DMS114 treated with DMSO at 0.1 percent for 48 hours (cell line): ENCODE results near the gene MLLT11.
A peak's percentile ranks its signal among the peaks of the same experiment; 100 is the strongest.
"Not testable (repeated sequence)": the region's sequence is repeated elsewhere in the genome, so short reads cannot be mapped to it uniquely, and the experiment has no call there.

Experiments
- DNase-seq: peaks from one replicate; lab custom pipeline; 2025; ENCODE audit not compliant: unreplicated experiment; lab: John Stamatoyannopoulos, UW

Gene MLLT11

GRCh38 chr1:151055581-151055980 is 4.6 kb upstream of the MLLT11 start:
- no peak for DNase-seq

GRCh38 chr1:151056149-151056548 is 4.0 kb upstream of the MLLT11 start:
- DNase-seq = no peak

- no peak for DNase-seq
Measured at GRCh38 chr1:151058692-151059091, 1.5 kb upstream of the MLLT11 start.

GRCh38 chr1:151059109-151060006 is 839 bp upstream of the MLLT11 start, which contains the start of gene CDC42SE1:
Gene CDC42SE1 (minus strand): TSS chr1:151059622. CDS start chr1:151055730, 3,892 bp downstream.
- DNase-seq = peak; percentile 85

- no peak for DNase-seq
Measured at GRCh38 chr1:151060657-151061421, 642 bp downstream of the MLLT11 start.

- no peak for DNase-seq
Measured at GRCh38 chr1:151061704-151062103, 1.5 kb downstream of the MLLT11 start.

GRCh38 chr1:151062741-151063371 is 2.7 kb downstream of the MLLT11 start:
- no peak for DNase-seq

- no peak for DNase-seq
Measured at GRCh38 chr1:151065089-151065645, 5.0 kb downstream of the MLLT11 start.

GRCh38 chr1:151067185-151067584 is 7.0 kb downstream of the MLLT11 start:
- DNase-seq = no peak

- no peak for DNase-seq
Measured at GRCh38 chr1:151069103-151069486, 8.9 kb downstream of the MLLT11 start.

- peak; percentile 95 for DNase-seq
Measured at GRCh38 chr1:151070474-151071276, 10.5 kb downstream of the MLLT11 start, which contains the start of gene GABPB2. Gene GABPB2 (plus strand): TSS chr1:151070761. CDS start chr1:151088190, 17,429 bp downstream.

GRCh38 chr1:151072224-151072623 is 12.0 kb downstream of the MLLT11 start:
- DNase-seq = no peak

GRCh38 chr1:151085953-151086559 is 25.9 kb downstream of the MLLT11 start:
- no peak for DNase-seq

GRCh38 chr1:151097426-151097825 is 37.2 kb downstream of the MLLT11 start:
- DNase-seq = not testable (repeated sequence)

- DNase-seq = no peak
Measured at GRCh38 chr1:151098126-151098525, 37.9 kb downstream of the MLLT11 start.

GRCh38 chr1:151104630-151105029 is 44.4 kb downstream of the MLLT11 start:
- DNase-seq = no peak

GRCh38 chr1:151106894-151107293 is 46.7 kb downstream of the MLLT11 start:
- DNase-seq = no peak

GRCh38 chr1:151108331-151108730 is 48.1 kb downstream of the MLLT11 start:
- no peak for DNase-seq

GRCh38 chr1:151113877-151114276 is 53.7 kb downstream of the MLLT11 start:
- DNase-seq = no peak
